MCF 10A (cell line): Measurements from ENCODE around the gene C1QTNF6. TPM values are rescaled to one million over a fixed set of nuclear protein-coding genes. Genes with fewer than 3 reads are reported as not detected.

Experiments
- BruUV-seq: library from RNA; stranded (reverse); fragments of 400-500 nt; replicated peaks from 2 replicates; lab custom pipeline; 2021; lab: Mats Ljungman, UMichigan
- CTCF ChIA-PET: fragments of 300-600 bp; sonication (Branson Sonifier 250); formaldehyde crosslinking; extraction: SDS; loops from one replicate; lab custom pipeline; 2021; ENCODE audit warnings: antibody characterized with exemption, inconsistent platforms; lab: Yijun Ruan, JAX
- POLR2A ChIA-PET: fragments of 300-600, 350-650 bp; sonication (Branson Sonifier 250); formaldehyde crosslinking; extraction: SDS; loops from one replicate; lab custom pipeline; 2020; ENCODE audit warnings: antibody characterized with exemption, inconsistent platforms; lab: Yijun Ruan, JAX
- DNase-seq: peaks from one replicate; pipeline ENCODE4 v3.0.0-alpha.2; 2018; ENCODE audit not compliant: unreplicated experiment
- H3K27ac Mint-ChIP-seq: one replicate; pipeline ENCODE4 v1.8.0; 2022; ENCODE audit warnings: mild to moderate bottlenecking, low read depth, mixed read lengths; ENCODE audit not compliant: unreplicated experiment
- H3K27me3 Mint-ChIP-seq: one replicate; pipeline ENCODE4 v1.8.0; 2022; ENCODE audit warnings: mixed read lengths; ENCODE audit not compliant: insufficient read depth, unreplicated experiment
- H3K36me3 Mint-ChIP-seq: one replicate; pipeline ENCODE4 v1.8.0; 2022; ENCODE audit warnings: mild to moderate bottlenecking, moderate library complexity, mixed read lengths; ENCODE audit not compliant: insufficient read depth, unreplicated experiment
- H3K4me1 Mint-ChIP-seq: one replicate; pipeline ENCODE4 v1.8.0; 2022; ENCODE audit warnings: mixed read lengths; ENCODE audit not compliant: insufficient read depth, unreplicated experiment
- H3K4me3 Mint-ChIP-seq: one replicate; pipeline ENCODE4 v1.8.0; 2022; ENCODE audit warnings: mild to moderate bottlenecking, moderate library complexity, mixed read lengths; ENCODE audit not compliant: unreplicated experiment
- H3K9me3 Mint-ChIP-seq: one replicate; pipeline ENCODE4 v1.8.0; 2022; ENCODE audit warnings: mixed read lengths; ENCODE audit not compliant: unreplicated experiment
- intact Hi-C: fragments of 100-400 bp; cut with micrococcal nuclease; formaldehyde crosslinking; loops from 2 replicates; pipeline ENCODE4 v1.14.1; 2022
- total RNA-seq: library from RNA; stranded (reverse); gene quantifications from 2 replicates; pipeline ENCODE4 v1.2.3, GENCODE V29; 2022
- TF ChIP-seq, protein P1 (sequence below): fragments of 200-600 bp; IDR thresholded peaks from one replicate; pipeline ENCODE4 v1.8.0; 2022; ENCODE audit warnings: antibody characterized with exemption, mild to moderate bottlenecking; ENCODE audit not compliant: unreplicated experiment

The C1QTNF6 gene
- total RNA-seq, 1 experiment from 2014 or later = 6.6 TPM

DNA sequence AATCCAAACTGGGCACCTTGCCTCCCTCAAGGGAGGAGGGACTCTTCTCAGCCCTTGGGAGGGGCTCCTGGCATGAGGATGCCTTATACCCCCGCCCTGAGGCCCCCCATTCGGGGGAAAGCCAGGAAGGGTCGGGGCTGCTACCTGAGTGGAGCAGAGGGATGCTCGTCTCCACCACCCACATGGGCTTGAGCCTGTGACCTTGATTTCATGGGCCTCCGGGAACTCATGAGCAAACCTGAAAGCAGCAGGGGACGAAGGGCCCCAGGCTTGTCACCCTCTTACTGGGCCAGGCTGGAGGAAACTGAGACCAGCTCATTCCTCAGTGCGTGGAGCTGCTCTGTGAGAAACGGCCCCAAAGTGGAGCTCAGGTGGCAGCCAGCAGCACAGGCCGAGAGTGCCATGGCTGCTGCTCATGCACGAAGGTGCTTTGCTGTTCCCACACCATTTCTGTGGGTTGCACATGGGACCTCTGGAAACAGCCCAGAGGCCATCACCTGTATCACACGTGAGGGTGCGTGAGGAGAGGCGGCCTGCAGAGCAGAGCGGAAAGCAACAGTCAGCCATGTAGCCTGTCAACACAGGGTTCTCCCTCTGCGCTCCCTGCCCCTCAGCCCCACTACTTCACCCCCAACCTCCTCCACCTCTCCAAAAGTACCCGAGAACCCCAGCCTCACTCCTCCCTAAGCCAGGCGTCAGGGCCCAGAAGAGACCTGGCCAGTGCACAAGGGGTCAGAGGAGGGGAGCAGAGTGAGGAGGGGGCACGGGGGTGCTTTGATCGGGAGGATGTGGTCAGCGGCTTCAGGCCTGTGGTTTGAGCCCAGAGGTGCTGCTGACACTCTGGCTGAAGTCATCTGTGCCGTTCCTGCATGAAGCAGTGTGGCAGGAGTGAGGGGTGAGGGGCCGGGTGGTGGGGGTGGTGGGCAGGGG lies 24.2 kb downstream of the C1QTNF6 start:
- Mint-ChIP-seq H3K36me3 (no peaks in the 10 kb centered on the region), H3K4me1 (peaks cover 6% of the 10 kb centered on the region), H3K9me3 (no peaks in the 10 kb centered on the region), H3K4me3 (no peak overlapping the region), H3K27ac (no peak overlapping the region), H3K27me3 (peaks cover 15% of the 10 kb centered on the region)
- POLR2A ChIA-PET = no interaction called here
- no TSS peak for BruUV-seq
- TF ChIP-seq, protein P1, sequence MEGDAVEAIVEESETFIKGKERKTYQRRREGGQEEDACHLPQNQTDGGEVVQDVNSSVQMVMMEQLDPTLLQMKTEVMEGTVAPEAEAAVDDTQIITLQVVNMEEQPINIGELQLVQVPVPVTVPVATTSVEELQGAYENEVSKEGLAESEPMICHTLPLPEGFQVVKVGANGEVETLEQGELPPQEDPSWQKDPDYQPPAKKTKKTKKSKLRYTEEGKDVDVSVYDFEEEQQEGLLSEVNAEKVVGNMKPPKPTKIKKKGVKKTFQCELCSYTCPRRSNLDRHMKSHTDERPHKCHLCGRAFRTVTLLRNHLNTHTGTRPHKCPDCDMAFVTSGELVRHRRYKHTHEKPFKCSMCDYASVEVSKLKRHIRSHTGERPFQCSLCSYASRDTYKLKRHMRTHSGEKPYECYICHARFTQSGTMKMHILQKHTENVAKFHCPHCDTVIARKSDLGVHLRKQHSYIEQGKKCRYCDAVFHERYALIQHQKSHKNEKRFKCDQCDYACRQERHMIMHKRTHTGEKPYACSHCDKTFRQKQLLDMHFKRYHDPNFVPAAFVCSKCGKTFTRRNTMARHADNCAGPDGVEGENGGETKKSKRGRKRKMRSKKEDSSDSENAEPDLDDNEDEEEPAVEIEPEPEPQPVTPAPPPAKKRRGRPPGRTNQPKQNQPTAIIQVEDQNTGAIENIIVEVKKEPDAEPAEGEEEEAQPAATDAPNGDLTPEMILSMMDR = no peak
- CTCF ChIA-PET = interaction anchor here (0.6 to 5.2 kb wide), 6 partner anchors 12 to 283 kb away, joined by 3 to 19 read pairs (median 4); no protein-coding TSS in a partner anchor
- intact Hi-C loops = no loop called here
- no peak for DNase-seq

DNA sequence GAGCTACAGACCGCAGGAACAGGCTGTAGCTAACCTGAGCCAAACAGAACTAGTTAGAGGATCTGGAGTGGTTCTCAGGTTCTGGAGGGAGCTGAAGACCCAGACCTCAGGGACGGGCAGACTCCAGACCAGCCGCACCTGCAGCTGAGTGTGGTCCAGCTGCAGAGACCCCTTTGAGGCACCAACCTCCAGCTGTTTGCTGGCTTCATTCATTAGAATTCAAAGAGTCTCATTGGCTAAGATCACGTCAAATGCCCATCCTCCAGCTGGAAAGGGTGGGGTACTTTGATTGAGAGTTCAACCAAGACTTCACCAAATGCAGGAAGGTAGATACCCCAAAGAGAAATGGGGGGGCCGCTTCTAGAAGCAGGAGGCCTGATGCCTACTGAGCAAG lies 25.0 kb downstream of the C1QTNF6 start:
- peaks cover 20% of the 10 kb centered on the region for H3K27me3 Mint-ChIP-seq
- DNase-seq = no peak
- no peaks in the 10 kb centered on the region for H3K36me3 Mint-ChIP-seq
- CTCF ChIA-PET = interaction anchor here (0.6 to 5.2 kb wide), 4 partner anchors 14 to 283 kb away, joined by 3 to 19 read pairs (median 6); no protein-coding TSS in a partner anchor
- no peaks in the 10 kb centered on the region for H3K9me3 Mint-ChIP-seq
- H3K4me1 Mint-ChIP-seq = peaks cover 6% of the 10 kb centered on the region
- no TSS peak for BruUV-seq
- intact Hi-C loops = no loop called here
- POLR2A ChIA-PET = no interaction called here
- TF ChIP-seq, protein P1 = no peak
- H3K27ac Mint-ChIP-seq = no peak overlapping the region
- no peak overlapping the region for H3K4me3 Mint-ChIP-seq

DNA sequence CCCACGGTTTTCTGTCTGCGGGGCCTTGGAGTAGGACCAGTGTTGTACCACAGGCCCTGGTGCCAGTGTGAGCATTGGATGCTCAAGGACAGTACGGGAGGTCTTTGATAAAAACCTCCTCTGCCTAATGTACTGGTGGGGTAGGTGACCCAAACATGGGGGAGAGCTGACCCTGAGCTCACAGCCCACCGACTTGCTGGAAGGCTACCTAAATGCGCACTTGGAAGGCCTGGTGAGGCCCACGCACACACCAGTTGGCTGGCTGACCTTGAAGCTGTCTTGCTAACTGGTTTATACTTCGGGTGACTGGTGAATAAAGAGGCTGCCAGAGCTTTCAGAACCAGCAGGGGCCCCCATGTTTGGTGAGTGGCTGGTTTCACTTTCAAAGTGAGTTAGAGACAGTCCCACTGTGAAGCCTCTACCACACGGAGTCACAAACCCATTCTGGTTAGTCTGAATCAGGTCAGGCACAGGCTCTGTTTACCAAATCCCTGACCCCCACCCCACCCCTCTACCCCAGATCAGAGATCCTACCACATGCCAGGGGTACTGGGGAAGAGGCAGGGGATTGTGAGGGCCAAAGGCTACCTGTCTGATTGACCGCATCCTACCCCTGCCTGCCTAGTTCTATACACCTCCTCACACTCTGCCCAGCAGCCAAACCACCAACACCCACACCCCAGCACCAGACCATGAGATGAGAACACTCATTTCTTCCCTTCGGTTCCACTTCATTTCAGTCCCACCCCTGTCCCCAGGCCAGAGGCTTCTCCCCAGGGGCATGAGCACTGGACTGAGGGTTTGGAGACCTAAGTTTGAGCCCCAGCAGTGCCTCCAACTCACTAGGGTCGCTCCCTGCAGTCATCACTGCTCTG lies 25.6 kb downstream of the C1QTNF6 start:
- intact Hi-C loops = no loop called here

More for the DNA sequence above, 25.6 kb downstream of the C1QTNF6 start:
- H3K27me3 Mint-ChIP-seq = peaks cover 26% of the 10 kb centered on the region
- H3K36me3 Mint-ChIP-seq = no peaks in the 10 kb centered on the region
- ChIA-PET POLR2A (interaction anchor here (0.7 kb wide), 1 partner anchor 17 kb away, joined by 3 read pairs; no protein-coding TSS in a partner anchor), CTCF (interaction anchor here (0.6 to 5.2 kb wide), 3 partner anchors 35 to 154 kb away, joined by 3 to 19 read pairs (median 7); no protein-coding TSS in a partner anchor)
- peaks cover 6% of the 10 kb centered on the region for H3K4me1 Mint-ChIP-seq
- H3K27ac Mint-ChIP-seq = no peak overlapping the region
- H3K4me3 Mint-ChIP-seq = no peak overlapping the region
- no peaks in the 10 kb centered on the region for H3K9me3 Mint-ChIP-seq
- BruUV-seq = no TSS peak
- TF ChIP-seq, protein P1 = no peak
- DNase-seq = no peak
